ENCODE measurements around the gene OGT.

DNA sequence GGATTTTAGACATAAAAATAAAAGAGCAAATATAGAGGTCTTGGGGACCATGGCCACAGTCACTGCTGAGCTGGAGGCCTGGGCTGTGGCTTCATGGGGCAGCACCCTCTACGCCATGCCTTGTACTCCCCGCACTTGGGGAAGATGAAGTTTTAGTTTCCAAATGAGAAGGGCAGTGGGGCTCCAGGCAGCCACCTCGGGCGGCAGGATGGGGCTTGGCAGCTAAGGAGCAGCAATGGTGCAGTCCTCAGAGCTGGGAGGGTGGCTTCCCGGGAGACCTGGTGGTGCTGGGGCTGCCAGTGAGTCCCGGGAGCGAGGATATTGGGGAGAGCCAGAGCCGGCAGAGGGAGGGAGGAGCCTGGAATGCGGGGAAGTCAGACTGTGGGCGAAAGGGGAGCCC, 83.0 kb downstream of the OGT start:
- TF ChIP-seq, protein P1, sequence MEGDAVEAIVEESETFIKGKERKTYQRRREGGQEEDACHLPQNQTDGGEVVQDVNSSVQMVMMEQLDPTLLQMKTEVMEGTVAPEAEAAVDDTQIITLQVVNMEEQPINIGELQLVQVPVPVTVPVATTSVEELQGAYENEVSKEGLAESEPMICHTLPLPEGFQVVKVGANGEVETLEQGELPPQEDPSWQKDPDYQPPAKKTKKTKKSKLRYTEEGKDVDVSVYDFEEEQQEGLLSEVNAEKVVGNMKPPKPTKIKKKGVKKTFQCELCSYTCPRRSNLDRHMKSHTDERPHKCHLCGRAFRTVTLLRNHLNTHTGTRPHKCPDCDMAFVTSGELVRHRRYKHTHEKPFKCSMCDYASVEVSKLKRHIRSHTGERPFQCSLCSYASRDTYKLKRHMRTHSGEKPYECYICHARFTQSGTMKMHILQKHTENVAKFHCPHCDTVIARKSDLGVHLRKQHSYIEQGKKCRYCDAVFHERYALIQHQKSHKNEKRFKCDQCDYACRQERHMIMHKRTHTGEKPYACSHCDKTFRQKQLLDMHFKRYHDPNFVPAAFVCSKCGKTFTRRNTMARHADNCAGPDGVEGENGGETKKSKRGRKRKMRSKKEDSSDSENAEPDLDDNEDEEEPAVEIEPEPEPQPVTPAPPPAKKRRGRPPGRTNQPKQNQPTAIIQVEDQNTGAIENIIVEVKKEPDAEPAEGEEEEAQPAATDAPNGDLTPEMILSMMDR (conservative IDR thresholded peaks at IDR 0.05), result no peak
- no peak for TF ChIP-seq ZFX (IDR thresholded peaks at IDR 0.05)

All from C4-2B (cell line).